ENCODE data around the gene ENG. TPM values are rescaled to one million over a fixed set of nuclear protein-coding genes. Genes with fewer than 3 reads are reported as not detected.

ENG gene
- polyA plus RNA-seq, 2 of the 4 experiments (the other 2 are of a cell fraction): 0.08 TPM; not detected in 1

GRCh38 chr9:127863191-127863621 lies 8.7 kb upstream of the ENG start:
- no peak for FAIRE-seq

GRCh38 chr9:127862075-127863011 lies 7.9 kb upstream of the ENG start:
- Histone ChIP-seq H3K9me3 (no peaks in the 10 kb centered on the region), H3K27ac (no peak overlapping the region), H3K4me1 (no peaks in the 10 kb centered on the region; the same call in 2 of the 3 replicates), H3K4me3 (no peak overlapping the region), H3K4me2 (no peak overlapping the region)
- ATAC-seq (no peak; a peak in 1 of 6 replicates), FAIRE-seq (no peak), DNase-seq (ENCODE audit: low read depth in 1 of 2, low spot score in 1 of 2) (no peak)
- TF ChIP-seq HOXA7 (CRISPR knock-in tag; IDR thresholded peaks at IDR 0.05) (no peak), USF2 (IDR thresholded peaks at IDR 0.05) (no peak), ZC3H11A (IDR thresholded peaks at IDR 0.05) (no peak), FOSL2 (IDR thresholded peaks at IDR 0.05) (no peak), FOSL2 (CRISPR knock-in tag; IDR thresholded peaks at IDR 0.05) (no peak), RNF2 (IDR thresholded peaks at IDR 0.05; ENCODE audit: borderline replicate concordance, low read depth) (no peak), POLR2A (IDR thresholded peaks at IDR 0.05; ENCODE audit: low read length) (no peak), BCL3 (IDR thresholded peaks at IDR 0.05) (no peak), TP53 (CRISPR knock-in tag; IDR thresholded peaks at IDR 0.05) (no peak)
- ChIA-PET CTCF (interaction anchor here (0.6 to 13.7 kb wide), 13 partner anchors 9 to 272 kb away, joined by 3 to 117 read pairs (median 5); partner anchors contain the start of genes CDK9 and TOR2A), POLR2A (interaction anchor here (1.3 kb wide), 1 partner anchor 55 kb away, joined by 3 read pairs; the partner anchor contains the start of gene ST6GALNAC4)
- 67% methylated on average over 18 of the region's 29 CpGs for WGBS (ENCODE audit: missing lambda C conversion rate)

More at GRCh38 chr9:127863191-127863621, 8.7 kb upstream of the ENG start:
- ChIA-PET CTCF (interaction anchor here (0.6 to 13.7 kb wide), 9 partner anchors 8 to 273 kb away, joined by 3 to 117 read pairs (median 4); partner anchors contain the start of gene TOR2A), POLR2A (interaction anchor here (1.3 kb wide), 1 partner anchor 54 kb away, joined by 3 read pairs; the partner anchor contains the start of gene ST6GALNAC4)
- ATAC-seq: no peak
- no peak overlapping the region for H3K4me2 ChIP-seq
- no peaks in the 10 kb centered on the region for H3K9me3 ChIP-seq
- no peak for DNase-seq (ENCODE audit: low read depth in 1 of 2, low spot score in 1 of 2)
- 77% methylated on average over 13 of the region's 13 CpGs for WGBS (ENCODE audit: missing lambda C conversion rate)
- H3K4me3 ChIP-seq: no peak overlapping the region
- TF ChIP-seq MAFK (IDR thresholded peaks at IDR 0.05; ENCODE audit: partially characterized antibody) (no peak), ESRRA (IDR thresholded peaks at IDR 0.05; ENCODE audit: borderline replicate concordance, low read length) (no peak), ATOH8 (CRISPR knock-in tag; IDR thresholded peaks at IDR 0.05; ENCODE audit: low read depth) (no peak), CEBPB (IDR thresholded peaks at IDR 0.05) (no peak), RAD21 (conservative IDR thresholded peaks at IDR 0.05 in 1 of 2, IDR thresholded peaks at IDR 0.05 in 1 of 2) (no peak), RCOR1 (IDR thresholded peaks at IDR 0.05; ENCODE audit: low read depth, low read length) (no peak), KDM1A (IDR thresholded peaks at IDR 0.05; ENCODE audit: low read depth) (no peak), SMC3 (IDR thresholded peaks at IDR 0.05) (no peak), SREBF2 (IDR thresholded peaks at IDR 0.05) (no peak), ZC3H11A (IDR thresholded peaks at IDR 0.05) (no peak), EHMT2 (IDR thresholded peaks at IDR 0.05; ENCODE audit: low read depth) (no peak), NPAS2 (CRISPR knock-in tag; IDR thresholded peaks at IDR 0.05; ENCODE audit: borderline replicate concordance) (no peak), JUNB (IDR thresholded peaks at IDR 0.05) (no peak)
- H3K4me1 ChIP-seq: no peaks in the 10 kb centered on the region; the same call in 2 of the 3 replicates
- H3K27ac ChIP-seq: no peak overlapping the region
